GOT3 (cell line): Measurements from ENCODE around the gene RPS6KB1.
"Not testable (repeated sequence)": the region's sequence is repeated elsewhere in the genome, so short reads cannot be mapped to it uniquely, and the experiment has no call there.

Source experiments
- DNase-seq: peaks from one replicate; lab custom pipeline; 2025; ENCODE audit warnings: mixed read lengths; lab: John Stamatoyannopoulos, UW

Gene RPS6KB1

DNA sequence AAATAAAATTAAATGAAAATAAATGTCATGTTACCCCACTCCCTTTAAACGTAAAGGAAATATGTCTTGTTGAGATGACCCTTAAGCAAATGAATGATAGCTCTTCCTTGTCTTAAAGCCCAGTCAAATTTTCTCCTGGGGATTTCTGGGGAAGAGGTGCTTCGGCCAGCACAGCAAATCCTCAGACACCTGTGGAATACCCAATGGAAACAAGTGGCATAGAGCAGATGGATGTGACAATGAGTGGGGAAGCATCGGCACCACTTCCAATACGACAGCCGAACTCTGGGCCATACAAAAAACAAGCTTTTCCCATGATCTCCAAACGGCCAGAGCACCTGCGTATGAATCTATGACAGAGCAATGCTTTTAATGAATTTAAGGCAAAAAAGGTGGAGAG lies 53.5 kb downstream of the RPS6KB1 start:
- DNase-seq: not testable (repeated sequence)

DNA sequence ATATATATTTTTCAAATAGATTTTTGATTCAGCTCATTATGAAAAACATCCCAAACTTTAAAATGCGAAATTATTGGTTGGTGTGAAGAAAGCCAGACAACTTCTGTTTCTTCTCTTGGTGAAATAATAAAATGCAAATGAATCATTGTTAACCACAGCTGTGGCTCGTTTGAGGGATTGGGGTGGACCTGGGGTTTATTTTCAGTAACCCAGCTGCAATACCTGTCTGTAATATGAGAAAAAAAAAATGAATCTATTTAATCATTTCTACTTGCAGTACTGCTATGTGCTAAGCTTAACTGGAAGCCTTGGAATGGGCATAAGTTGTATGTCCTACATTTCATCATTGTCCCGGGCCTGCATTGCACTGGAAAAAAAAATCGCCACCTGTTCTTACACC lies 54.4 kb downstream of the RPS6KB1 start:
- DNase-seq: not testable (repeated sequence)

GRCh38 chr17:59950049-59950448 lies 57.1 kb downstream of the RPS6KB1 start:
- no peak for DNase-seq

- no peak for DNase-seq
Observed at GRCh38 chr17:59954856-59955255, 61.9 kb downstream of the RPS6KB1 start.

- not testable (repeated sequence) for DNase-seq
Observed at GRCh38 chr17:59959574-59959973, 66.7 kb downstream of the RPS6KB1 start.

GRCh38 chr17:59962739-59963318 lies 69.9 kb downstream of the RPS6KB1 start:
- no peak for DNase-seq

DNA sequence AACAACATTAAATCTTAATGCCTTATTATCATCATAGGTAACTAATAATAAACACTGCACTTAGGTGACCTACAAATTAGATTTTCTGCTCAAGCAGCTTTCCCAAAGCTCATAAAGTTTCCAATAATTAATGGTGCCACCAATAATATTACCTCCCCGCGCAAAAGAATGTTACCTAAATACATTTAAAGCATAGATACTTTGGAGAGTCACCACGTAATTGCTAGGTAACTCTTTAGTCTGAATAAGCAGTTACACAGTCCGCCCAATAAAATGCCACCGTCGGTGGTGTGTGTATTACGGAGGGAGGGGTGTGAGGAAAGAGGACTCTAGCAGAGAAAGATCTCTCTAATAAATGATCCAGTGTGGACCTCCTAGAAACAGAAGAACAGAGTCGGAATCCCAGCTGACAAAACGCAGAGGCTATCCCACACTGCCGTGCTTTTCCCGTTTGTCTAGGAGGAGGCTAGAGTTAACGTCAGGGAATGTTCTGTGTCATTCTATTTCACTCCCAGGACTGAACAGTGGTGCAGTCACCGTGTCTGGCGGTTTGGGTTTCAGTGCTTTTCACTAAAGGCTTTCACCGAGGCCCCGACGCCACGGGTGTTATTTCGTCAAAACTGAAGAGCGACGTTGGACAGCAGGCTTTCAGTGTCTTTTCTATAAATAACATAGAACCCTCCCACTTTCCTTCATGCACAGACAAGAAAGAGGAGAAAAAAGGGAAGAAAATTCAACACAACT lies 71.0 kb downstream of the RPS6KB1 start:
- DNase-seq: no peak

GRCh38 chr17:59964482-59965328 lies 71.8 kb downstream of the RPS6KB1 start, which contains the start of gene RNFT1:
RNFT1 (minus strand) TSS chr17:59964740; CDS start chr17:59964663, 77 bp downstream.
- DNase-seq: peak; percentile 58

DNA sequence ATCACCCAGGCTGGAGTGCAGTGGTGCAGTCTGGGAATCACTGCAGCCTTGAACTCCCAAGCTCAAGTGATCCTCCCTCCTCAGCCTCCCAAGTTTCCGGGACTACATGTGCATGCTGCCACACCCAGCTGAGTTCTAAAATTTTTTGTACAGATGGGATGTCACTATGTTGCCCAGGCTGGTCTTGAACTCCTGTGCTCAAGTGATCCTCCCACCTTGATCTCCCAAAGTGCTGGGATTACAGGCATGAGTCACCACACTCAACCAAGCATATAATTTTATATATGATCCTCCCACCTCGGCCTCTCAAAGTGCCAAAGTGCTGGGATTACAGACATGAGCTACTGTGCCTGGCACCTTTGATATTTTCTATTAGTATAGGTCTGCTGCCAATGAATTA lies 78.8 kb downstream of the RPS6KB1 start:
- DNase-seq: not testable (repeated sequence)

DNA sequence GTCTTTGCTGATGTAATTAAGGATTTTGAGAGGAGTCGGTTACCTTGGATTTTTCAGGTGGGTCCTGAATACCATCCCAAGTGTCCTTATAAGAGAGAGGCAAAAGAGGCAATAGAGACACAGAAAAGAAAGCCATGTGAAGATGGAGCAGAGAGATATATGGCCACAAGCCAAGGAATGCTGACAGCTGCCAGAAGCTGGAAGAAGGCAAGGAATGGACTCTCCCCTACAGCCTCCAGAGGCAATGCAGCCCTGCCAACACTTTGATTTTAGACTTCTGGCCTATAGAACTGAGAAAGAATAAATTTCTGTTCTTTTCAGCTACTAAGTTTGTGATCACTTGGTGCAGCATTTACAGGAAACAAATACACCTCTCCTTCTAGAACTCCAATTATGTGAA lies 79.9 kb downstream of the RPS6KB1 start:
- no peak for DNase-seq

GRCh38 chr17:59973483-59973882 lies 80.6 kb downstream of the RPS6KB1 start:
- not testable (repeated sequence) for DNase-seq

- not testable (repeated sequence) for DNase-seq
Observed at GRCh38 chr17:59975166-59975565, 82.2 kb downstream of the RPS6KB1 start.

- DNase-seq: not testable (repeated sequence)
Observed at GRCh38 chr17:59996608-59997007, 103.7 kb downstream of the RPS6KB1 start.
